ENCODE results near the gene ABLIM2. TPM values are rescaled to one million over a fixed set of nuclear protein-coding genes. Genes with fewer than 3 reads are reported as not detected.
A peak's percentile ranks its signal among the peaks of the same experiment; 100 is the strongest.

The ABLIM2 gene
- total RNA-seq, 1 donor from 2014 or later: 7.5 TPM

DNA sequence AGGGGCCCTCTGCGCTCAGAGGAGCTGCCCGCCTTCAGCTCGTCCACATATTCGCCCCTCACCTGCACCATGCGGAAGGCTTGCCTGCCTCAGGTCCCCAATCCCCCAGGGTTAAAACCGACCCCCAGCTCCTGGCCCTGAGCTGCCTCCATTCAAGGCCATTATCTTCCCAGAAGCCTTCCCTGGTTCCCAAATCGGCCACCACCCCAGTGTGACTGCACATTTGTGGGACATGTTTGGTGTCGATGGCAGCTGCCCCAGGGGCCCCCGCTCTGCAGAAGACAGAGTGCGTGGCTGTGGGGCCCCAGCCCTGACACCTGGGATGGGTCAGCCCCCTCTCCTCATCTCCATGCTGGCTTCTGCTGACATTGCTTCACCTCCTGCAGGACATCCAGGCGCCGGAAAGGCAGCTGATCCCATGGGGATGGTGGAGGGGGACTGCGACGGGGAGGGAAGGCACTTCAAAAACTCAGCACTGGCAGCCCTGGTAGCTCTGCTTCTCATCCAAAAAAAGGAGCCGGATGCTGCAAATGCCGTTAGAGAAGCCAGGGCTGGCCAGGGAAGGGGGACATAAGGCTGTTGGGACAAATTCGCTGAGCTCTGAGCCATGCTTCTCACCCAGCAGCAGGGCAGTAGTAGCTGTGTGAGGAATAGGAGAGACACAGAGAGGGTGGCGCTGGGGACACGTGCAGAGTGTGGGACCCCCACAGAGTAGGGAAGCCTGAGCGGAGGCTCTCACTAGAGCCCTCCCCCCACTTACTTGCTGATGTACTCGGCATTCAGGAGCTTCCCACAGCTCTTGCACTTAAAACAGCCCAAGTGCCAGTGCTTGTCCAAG, 78.5 kb downstream of the ABLIM2 start:
- DNase-seq: peak; percentile 45
- Mint-ChIP-seq H3K27me3 (ENCODE audit: unreplicated experiment) (peaks cover 6% of the 10 kb centered on the region), H3K36me3 (ENCODE audit: unreplicated experiment) (no peaks in the 10 kb centered on the region), H3K9me3 (ENCODE audit: unreplicated experiment) (peaks cover 2% of the 10 kb centered on the region), H3K27ac (ENCODE audit: unreplicated experiment) (no peak overlapping the region), H3K4me3 (ENCODE audit: unreplicated experiment) (no peak overlapping the region), H3K4me1 (ENCODE audit: low read depth, unreplicated experiment) (peaks cover 13% of the 10 kb centered on the region)
- TF ChIP-seq, protein P1, sequence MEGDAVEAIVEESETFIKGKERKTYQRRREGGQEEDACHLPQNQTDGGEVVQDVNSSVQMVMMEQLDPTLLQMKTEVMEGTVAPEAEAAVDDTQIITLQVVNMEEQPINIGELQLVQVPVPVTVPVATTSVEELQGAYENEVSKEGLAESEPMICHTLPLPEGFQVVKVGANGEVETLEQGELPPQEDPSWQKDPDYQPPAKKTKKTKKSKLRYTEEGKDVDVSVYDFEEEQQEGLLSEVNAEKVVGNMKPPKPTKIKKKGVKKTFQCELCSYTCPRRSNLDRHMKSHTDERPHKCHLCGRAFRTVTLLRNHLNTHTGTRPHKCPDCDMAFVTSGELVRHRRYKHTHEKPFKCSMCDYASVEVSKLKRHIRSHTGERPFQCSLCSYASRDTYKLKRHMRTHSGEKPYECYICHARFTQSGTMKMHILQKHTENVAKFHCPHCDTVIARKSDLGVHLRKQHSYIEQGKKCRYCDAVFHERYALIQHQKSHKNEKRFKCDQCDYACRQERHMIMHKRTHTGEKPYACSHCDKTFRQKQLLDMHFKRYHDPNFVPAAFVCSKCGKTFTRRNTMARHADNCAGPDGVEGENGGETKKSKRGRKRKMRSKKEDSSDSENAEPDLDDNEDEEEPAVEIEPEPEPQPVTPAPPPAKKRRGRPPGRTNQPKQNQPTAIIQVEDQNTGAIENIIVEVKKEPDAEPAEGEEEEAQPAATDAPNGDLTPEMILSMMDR (IDR thresholded peaks at IDR 0.05; ENCODE audit: partially characterized antibody, unreplicated experiment): no peak

GRCh38 chr4:8079031-8079885, 79.4 kb downstream of the ABLIM2 start:
- H3K27ac Mint-ChIP-seq (ENCODE audit: unreplicated experiment): no peak overlapping the region
- no peak overlapping the region for H3K4me3 Mint-ChIP-seq (ENCODE audit: unreplicated experiment)
- H3K4me1 Mint-ChIP-seq (ENCODE audit: low read depth, unreplicated experiment): peaks cover 13% of the 10 kb centered on the region
- TF ChIP-seq, protein P1 (IDR thresholded peaks at IDR 0.05; ENCODE audit: partially characterized antibody, unreplicated experiment): no peak
- peaks cover 6% of the 10 kb centered on the region for H3K27me3 Mint-ChIP-seq (ENCODE audit: unreplicated experiment)
- no peaks in the 10 kb centered on the region for H3K36me3 Mint-ChIP-seq (ENCODE audit: unreplicated experiment)
- no peak for DNase-seq
- H3K9me3 Mint-ChIP-seq (ENCODE audit: unreplicated experiment): peaks cover 2% of the 10 kb centered on the region

- peaks cover 2% of the 10 kb centered on the region for H3K9me3 Mint-ChIP-seq (ENCODE audit: unreplicated experiment)
- H3K27me3 Mint-ChIP-seq (ENCODE audit: unreplicated experiment): peaks cover 6% of the 10 kb centered on the region
- peaks cover 13% of the 10 kb centered on the region for H3K4me1 Mint-ChIP-seq (ENCODE audit: low read depth, unreplicated experiment)
- H3K27ac Mint-ChIP-seq (ENCODE audit: unreplicated experiment): no peak overlapping the region
- H3K36me3 Mint-ChIP-seq (ENCODE audit: unreplicated experiment): no peaks in the 10 kb centered on the region
- TF ChIP-seq, protein P1 (IDR thresholded peaks at IDR 0.05; ENCODE audit: partially characterized antibody, unreplicated experiment): no peak
- no peak for DNase-seq
- H3K4me3 Mint-ChIP-seq (ENCODE audit: unreplicated experiment): no peak overlapping the region
Observed at GRCh38 chr4:8078610-8079015, 80.0 kb downstream of the ABLIM2 start.

DNA sequence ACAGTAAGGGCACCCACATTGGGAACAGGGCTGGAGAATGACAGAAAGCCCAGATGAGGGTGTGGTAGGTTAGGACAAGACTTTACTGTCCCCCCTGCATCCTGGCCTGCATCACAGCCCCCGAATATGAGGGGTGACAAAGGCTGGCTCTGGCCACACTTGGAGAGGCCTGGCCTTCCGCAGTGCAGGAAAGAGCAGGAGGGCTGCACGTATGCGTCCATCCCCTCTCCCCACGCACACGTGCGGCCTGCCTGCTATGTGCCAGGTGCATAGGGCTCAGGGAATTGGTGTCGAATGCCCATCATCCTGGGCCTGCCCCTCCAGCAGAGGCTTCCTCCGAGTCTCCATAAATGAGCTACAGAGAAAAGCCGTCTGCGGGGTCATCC, 80.5 kb downstream of the ABLIM2 start:
- peaks cover 6% of the 10 kb centered on the region for H3K27me3 Mint-ChIP-seq (ENCODE audit: unreplicated experiment)
- peaks cover 3% of the 10 kb centered on the region for H3K9me3 Mint-ChIP-seq (ENCODE audit: unreplicated experiment)
- no peak overlapping the region for H3K27ac Mint-ChIP-seq (ENCODE audit: unreplicated experiment)
- no peak overlapping the region for H3K4me3 Mint-ChIP-seq (ENCODE audit: unreplicated experiment)
- TF ChIP-seq, protein P1 (IDR thresholded peaks at IDR 0.05; ENCODE audit: partially characterized antibody, unreplicated experiment): no peak
- H3K36me3 Mint-ChIP-seq (ENCODE audit: unreplicated experiment): no peaks in the 10 kb centered on the region
- H3K4me1 Mint-ChIP-seq (ENCODE audit: low read depth, unreplicated experiment): peaks cover 13% of the 10 kb centered on the region
- no peak for DNase-seq
